ENCODE data around the gene SNTB2. TPM values are rescaled to one million over a fixed set of nuclear protein-coding genes. Genes with fewer than 3 reads are reported as not detected.
A peak's percentile ranks its signal among the peaks of the same experiment; 100 is the strongest.
"Not testable (repeated sequence)": the region's sequence is repeated elsewhere in the genome, so short reads cannot be mapped to it uniquely, and the experiment has no call there.

Gene SNTB2
- total RNA-seq: 10 to 100 TPM; 23.3 to 25.9 TPM

GRCh38 chr16:69186642-69187445 is at the start of gene SNTB2:
TSS of gene SNTB2 (plus strand) at chr16:69187164. CDS start at chr16:69187167, 3 bp downstream.
- CTCF ChIA-PET: interaction anchor here (0.6 to 2.3 kb wide), 11 partner anchors 10 to 154 kb away, joined by 3 to 10 read pairs (median 4); no protein-coding TSS in a partner anchor

DNA sequence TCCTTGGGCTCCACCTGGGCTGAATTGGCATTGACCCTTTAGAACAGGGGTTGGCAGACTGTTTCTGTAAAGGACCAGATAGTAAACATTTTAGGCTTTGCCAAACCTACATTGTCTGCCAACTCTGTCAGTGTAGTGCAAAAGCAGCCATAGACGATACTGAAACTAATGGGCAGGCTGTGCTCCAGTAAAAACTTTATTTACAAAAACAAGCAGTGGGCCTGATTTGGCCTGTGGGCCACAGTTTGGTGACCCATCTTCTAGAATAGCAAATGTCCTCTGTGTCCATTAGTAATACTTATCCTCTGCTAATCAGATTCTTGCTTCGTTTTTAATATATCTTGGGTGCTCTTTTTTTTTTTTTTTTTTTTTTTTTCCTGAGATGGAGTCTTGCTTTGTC is 48.4 kb upstream of the SNTB2 start:
- H3K27ac Mint-ChIP-seq: no peak overlapping the region
- DNase-seq: no peak
- H3K4me3 Mint-ChIP-seq: no peak overlapping the region
- peaks cover 33% of the 10 kb centered on the region for H3K4me1 Mint-ChIP-seq
- POLR2A ChIA-PET: no interaction called here
- peaks cover 73% of the 10 kb centered on the region for H3K36me3 Mint-ChIP-seq (ENCODE audit: low read depth)
- CTCF ChIA-PET: no interaction called here
- H3K9me3 Mint-ChIP-seq: no peaks in the 10 kb centered on the region
- no peaks in the 10 kb centered on the region for H3K27me3 Mint-ChIP-seq

More at GRCh38 chr16:69186642-69187445, at the start of gene SNTB2:
- peak; percentile 90 for DNase-seq
- Mint-ChIP-seq H3K4me1 (peaks cover 46% of the 10 kb centered on the region), H3K27ac (peak within 1 kb of the TSS; percentile 100), H3K36me3 (ENCODE audit: low read depth) (peaks cover 16% of the 10 kb centered on the region), H3K9me3 (no peaks in the 10 kb centered on the region), H3K4me3 (peak within 1 kb of the TSS; percentile 99), H3K27me3 (no peaks in the 10 kb centered on the region)
- POLR2A ChIA-PET: interaction anchor here (0.6 to 3.8 kb wide), 19 partner anchors 10 to 576 kb away, joined by 3 to 33 read pairs (median 3); partner anchors contain the start of genes CHTF8, COG8, CYB5B and PDF

- POLR2A ChIA-PET: interaction anchor here (1.2 kb wide), 1 partner anchor 19 kb away, joined by 3 read pairs; no protein-coding TSS in a partner anchor
- H3K9me3 Mint-ChIP-seq, H3K4me3 Mint-ChIP-seq, H3K27me3 Mint-ChIP-seq, H3K27ac Mint-ChIP-seq, CTCF ChIA-PET, DNase-seq: not testable (repeated sequence)
- Mint-ChIP-seq H3K4me1 (peaks cover 26% of the 10 kb centered on the region), H3K36me3 (ENCODE audit: low read depth) (peaks cover 69% of the 10 kb centered on the region)
Observed at GRCh38 chr16:69139464-69139863, 47.5 kb upstream of the SNTB2 start.

DNA sequence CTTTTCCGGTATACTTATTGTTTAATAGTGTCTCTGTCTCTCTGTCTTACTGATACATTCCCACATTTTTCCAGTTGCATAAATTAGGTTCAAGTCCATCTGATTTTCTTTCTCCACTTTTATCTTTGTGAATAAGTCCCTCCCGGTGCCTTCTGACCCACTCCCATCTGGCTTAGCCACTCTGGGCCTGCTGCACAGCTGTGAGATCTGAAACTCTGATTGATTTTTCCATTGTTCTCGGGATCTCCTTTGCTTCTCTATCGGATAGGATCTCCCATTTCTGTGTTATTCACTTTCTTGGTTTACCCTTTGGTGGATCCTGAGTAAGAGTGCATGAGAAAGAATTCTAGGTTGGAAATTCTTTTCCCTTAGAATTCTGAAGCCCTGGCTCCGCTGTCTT is 46.0 kb upstream of the SNTB2 start:
- POLR2A ChIA-PET: interaction anchor here (1.1 to 1.6 kb wide), 2 partner anchors 8 to 9 kb away, joined by 4 to 5 read pairs; partner anchors contain the start of genes CHTF8 and UTP4
- CTCF ChIA-PET: interaction anchor here (0.8 to 1.3 kb wide), 2 partner anchors 9 to 149 kb away, joined by 3 to 5 read pairs; no protein-coding TSS in a partner anchor
- Mint-ChIP-seq H3K27ac (no peak overlapping the region), H3K27me3 (no peaks in the 10 kb centered on the region), H3K36me3 (ENCODE audit: low read depth) (peaks cover 68% of the 10 kb centered on the region), H3K4me1 (peaks cover 15% of the 10 kb centered on the region), H3K9me3 (no peaks in the 10 kb centered on the region), H3K4me3 (no peak overlapping the region)
- no peak for DNase-seq

DNA sequence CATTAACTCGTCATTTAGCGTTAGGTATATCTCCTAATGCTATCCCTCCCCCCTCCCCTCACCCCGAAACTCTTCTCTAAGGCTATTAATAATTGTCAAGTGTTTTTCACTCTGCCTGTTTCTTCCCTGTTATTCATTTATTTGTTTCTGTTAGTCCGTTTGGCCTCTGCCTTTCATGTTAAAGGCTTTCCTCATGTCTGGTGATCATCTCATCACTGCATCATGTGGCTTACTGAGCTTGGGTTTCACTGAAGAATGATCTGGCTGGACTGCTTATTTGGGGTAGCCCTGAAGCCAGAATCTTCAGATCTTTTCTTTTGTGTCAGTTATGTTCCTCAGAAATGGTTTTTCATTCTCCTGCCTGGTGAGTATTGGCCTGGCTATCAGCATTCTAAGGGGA is 45.0 kb upstream of the SNTB2 start:
- DNase-seq: no peak
- Mint-ChIP-seq H3K27ac (no peak overlapping the region), H3K4me1 (peaks cover 7% of the 10 kb centered on the region), H3K4me3 (no peak overlapping the region), H3K27me3 (no peaks in the 10 kb centered on the region), H3K36me3 (ENCODE audit: low read depth) (peaks cover 65% of the 10 kb centered on the region), H3K9me3 (no peaks in the 10 kb centered on the region)
- ChIA-PET CTCF (interaction anchor here (0.8 to 1.3 kb wide), 2 partner anchors 8 to 18 kb away, joined by 4 to 5 read pairs; no protein-coding TSS in a partner anchor), POLR2A (interaction anchor here (1.6 kb wide), 1 partner anchor 9 kb away, joined by 5 read pairs; the partner anchor contains the start of genes CHTF8 and UTP4)

- peaks cover 2% of the 10 kb centered on the region for H3K4me1 Mint-ChIP-seq
- H3K4me3 Mint-ChIP-seq: no peak overlapping the region
- no peak overlapping the region for H3K27ac Mint-ChIP-seq
- no peaks in the 10 kb centered on the region for H3K27me3 Mint-ChIP-seq
- no peaks in the 10 kb centered on the region for H3K9me3 Mint-ChIP-seq
- ChIA-PET POLR2A (no interaction called here), CTCF (no interaction called here)
- DNase-seq: no peak
- peaks cover 58% of the 10 kb centered on the region for H3K36me3 Mint-ChIP-seq (ENCODE audit: low read depth)
Observed at GRCh38 chr16:69143116-69143515, 43.8 kb upstream of the SNTB2 start.

DNA sequence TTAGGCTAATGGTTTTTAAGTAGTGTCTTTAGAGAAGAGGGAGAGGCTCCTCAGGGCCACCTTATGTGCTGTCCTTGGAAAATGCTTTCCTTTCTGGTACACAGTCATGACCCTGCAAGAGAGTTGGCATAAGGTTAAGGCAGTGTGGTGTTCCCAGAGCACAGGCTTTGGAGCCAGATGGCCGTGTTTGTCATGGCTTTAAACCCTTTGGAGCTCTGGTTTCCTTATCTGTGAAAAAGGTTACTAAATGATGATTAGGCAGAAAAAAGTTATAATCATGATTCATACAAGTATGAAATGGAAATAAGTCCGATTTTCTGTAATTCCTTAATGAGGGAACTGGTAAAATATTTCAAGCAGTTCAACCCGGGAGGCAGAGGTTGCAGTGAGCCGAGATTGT is 41.3 kb upstream of the SNTB2 start:
- peaks cover 46% of the 10 kb centered on the region for H3K36me3 Mint-ChIP-seq (ENCODE audit: low read depth)
- no peak overlapping the region for H3K4me3 Mint-ChIP-seq
- H3K27me3 Mint-ChIP-seq: no peaks in the 10 kb centered on the region
- ChIA-PET POLR2A (interaction anchor here (1.2 kb wide), 1 partner anchor 13 kb away, joined by 3 read pairs; the partner anchor contains the start of genes CHTF8 and UTP4), CTCF (no interaction called here)
- no peak overlapping the region for H3K27ac Mint-ChIP-seq
- no peaks in the 10 kb centered on the region for H3K4me1 Mint-ChIP-seq
- DNase-seq: no peak
- no peaks in the 10 kb centered on the region for H3K9me3 Mint-ChIP-seq

- not testable (repeated sequence) for H3K4me1 Mint-ChIP-seq, H3K4me3 Mint-ChIP-seq, H3K9me3 Mint-ChIP-seq, H3K27ac Mint-ChIP-seq, H3K27me3 Mint-ChIP-seq, DNase-seq
- CTCF ChIA-PET: interaction anchor here (1.0 to 5.5 kb wide), 14 partner anchors 8 to 177 kb away, joined by 3 to 103 read pairs (median 5); no protein-coding TSS in a partner anchor
- POLR2A ChIA-PET: interaction anchor here (1.0 to 1.5 kb wide), 2 partner anchors 37 to 136 kb away, joined by 3 to 6 read pairs; partner anchors contain the start of gene SNTB2
- peaks cover 42% of the 10 kb centered on the region for H3K36me3 Mint-ChIP-seq (ENCODE audit: low read depth)
Observed at GRCh38 chr16:69149621-69150020, 37.3 kb upstream of the SNTB2 start.

- POLR2A ChIA-PET: interaction anchor here (1.0 to 1.5 kb wide), 2 partner anchors 36 to 136 kb away, joined by 3 to 6 read pairs; partner anchors contain the start of gene SNTB2
- peaks cover 45% of the 10 kb centered on the region for H3K36me3 Mint-ChIP-seq (ENCODE audit: low read depth)
- H3K4me1 Mint-ChIP-seq: no peaks in the 10 kb centered on the region
- no peaks in the 10 kb centered on the region for H3K27me3 Mint-ChIP-seq
- H3K27ac Mint-ChIP-seq: no peak overlapping the region
- H3K4me3 Mint-ChIP-seq: no peak overlapping the region
- peak; percentile 60 for DNase-seq
- CTCF ChIA-PET: interaction anchor here (0.6 to 5.5 kb wide), 22 partner anchors 8 to 188 kb away, joined by 3 to 103 read pairs (median 5); no protein-coding TSS in a partner anchor
- no peaks in the 10 kb centered on the region for H3K9me3 Mint-ChIP-seq
Observed at GRCh38 chr16:69150146-69150865, 36.7 kb upstream of the SNTB2 start.

GRCh38 chr16:69157196-69157595 is 29.8 kb upstream of the SNTB2 start:
- ChIA-PET POLR2A (interaction anchor here (1.3 kb wide), 1 partner anchor 24 kb away, joined by 5 read pairs; the partner anchor contains the start of genes CHTF8 and UTP4), CTCF (interaction anchor here (0.7 to 2.0 kb wide), 4 partner anchors 8 to 567 kb away, joined by 3 to 5 read pairs (median 4); no protein-coding TSS in a partner anchor)
- no peak overlapping the region for H3K4me3 Mint-ChIP-seq
- H3K4me1 Mint-ChIP-seq: no peaks in the 10 kb centered on the region
- no peaks in the 10 kb centered on the region for H3K27me3 Mint-ChIP-seq
- H3K36me3 Mint-ChIP-seq (ENCODE audit: low read depth): peaks cover 64% of the 10 kb centered on the region
- no peak for DNase-seq
- no peaks in the 10 kb centered on the region for H3K9me3 Mint-ChIP-seq
- H3K27ac Mint-ChIP-seq: no peak overlapping the region

DNA sequence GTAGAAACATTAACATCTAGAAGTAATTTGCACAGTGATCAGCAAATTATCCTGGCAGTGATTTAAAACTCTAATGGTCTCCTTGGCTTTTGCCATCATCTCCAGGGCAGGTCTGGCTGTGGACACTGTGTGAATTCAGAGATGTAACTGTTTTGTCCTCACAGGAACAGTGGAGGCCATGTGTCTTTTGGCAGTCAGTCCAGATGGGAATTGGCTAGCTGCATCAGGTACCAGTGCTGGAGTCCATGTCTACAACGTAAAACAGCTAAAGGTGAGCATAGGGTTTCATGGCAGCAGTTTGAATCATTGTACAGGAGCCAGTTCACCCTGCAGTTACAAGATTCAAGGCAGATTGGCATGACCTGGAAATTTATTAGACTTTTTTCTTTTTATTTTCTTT is 26.8 kb upstream of the SNTB2 start:
- ChIA-PET CTCF (interaction anchor here (0.7 to 0.9 kb wide), 2 partner anchors 27 to 29 kb away, joined by 3 read pairs; no protein-coding TSS in a partner anchor), POLR2A (no interaction called here)
- Mint-ChIP-seq H3K36me3 (ENCODE audit: low read depth) (peaks cover 60% of the 10 kb centered on the region), H3K27me3 (no peaks in the 10 kb centered on the region), H3K27ac (no peak overlapping the region), H3K4me1 (peaks cover 8% of the 10 kb centered on the region), H3K9me3 (no peaks in the 10 kb centered on the region), H3K4me3 (no peak overlapping the region)
- no peak for DNase-seq

DNA sequence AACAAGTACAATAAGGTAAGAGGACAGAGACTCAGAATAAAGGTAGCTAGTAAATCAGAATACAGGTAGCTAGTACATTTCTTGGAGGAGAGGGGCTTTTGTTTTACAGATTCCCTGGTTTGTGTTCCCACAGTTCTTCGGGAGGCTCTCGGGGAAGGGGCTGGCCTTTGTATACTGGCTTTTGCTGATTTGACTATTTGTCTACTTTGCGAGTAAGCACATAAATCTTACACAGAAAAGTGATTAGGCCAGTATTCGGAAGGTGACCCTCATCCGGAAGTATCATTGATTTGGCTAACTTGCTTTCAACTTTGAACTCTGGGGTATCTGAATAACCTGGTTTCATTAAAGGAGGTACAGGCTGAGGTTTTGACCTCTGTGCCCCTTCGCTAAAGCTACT is 21.4 kb upstream of the SNTB2 start:
- no peaks in the 10 kb centered on the region for H3K9me3 Mint-ChIP-seq
- ChIA-PET POLR2A (interaction anchor here (1.3 to 2.6 kb wide), 3 partner anchors 13 to 33 kb away, joined by 4 to 33 read pairs (median 8); partner anchors contain the start of genes CHTF8, SNTB2 and UTP4), CTCF (interaction anchor here (1.4 to 2.9 kb wide), 2 partner anchors 14 to 54 kb away, joined by 3 to 16 read pairs; no protein-coding TSS in a partner anchor)
- peaks cover 58% of the 10 kb centered on the region for H3K36me3 Mint-ChIP-seq (ENCODE audit: low read depth)
- H3K27me3 Mint-ChIP-seq: no peaks in the 10 kb centered on the region
- peak overlapping the region; percentile 69 for H3K27ac Mint-ChIP-seq
- no peak overlapping the region for H3K4me3 Mint-ChIP-seq
- no peak for DNase-seq
- H3K4me1 Mint-ChIP-seq: peaks cover 35% of the 10 kb centered on the region

Data from activated CD4-positive, alpha-beta memory T cell treated with anti-CD3 and anti-CD28 coated beads, Interleukin-2, amount 10 ng/mL, durations not matched to agents 7 days and 5 days (primary cell).